Smooth muscle cell (in vitro differentiated cells): ENCODE data around the gene ADGRE1. TPM values are rescaled to one million over a fixed set of nuclear protein-coding genes. Genes with fewer than 3 reads are reported as not detected.

ENCODE experiments used
- DNase-seq: peaks from one replicate; lab custom pipeline; 2025; ENCODE audit not compliant: unreplicated experiment; lab: John Stamatoyannopoulos, UW
- H2AFZ ChIP-seq: fragments of 200-600 bp; sonication (generic); 2 replicates; pipeline ENCODE4 v1.6.0; 2016; ENCODE audit warnings: antibody characterized with exemption, low read depth, mild to moderate bottlenecking
- H3F3A ChIP-seq: fragments of 200-600 bp; sonication (generic); 2 replicates; pipeline ENCODE4 v1.6.0; 2017; ENCODE audit warnings: antibody characterized with exemption, low read depth
- H3K27ac ChIP-seq: fragments of 200-600 bp; sonication (generic); 2 replicates; pipeline ENCODE4 v1.5.1; 2016; ENCODE audit warnings: low read depth, mild to moderate bottlenecking
- H3K27me3 ChIP-seq: fragments of 200-600 bp; sonication (generic); 2 replicates; pipeline ENCODE4 v1.6.1; 2016; ENCODE audit warnings: low read depth, mild to moderate bottlenecking
- H3K36me3 ChIP-seq: fragments of 200-600 bp; sonication (generic); 2 replicates; pipeline ENCODE4 v1.5.1; 2016; ENCODE audit warnings: low read depth
- H3K4me1 ChIP-seq: fragments of 200-600 bp; sonication (generic); 2 replicates; pipeline ENCODE4 v1.5.1; 2016; ENCODE audit warnings: low read depth
- H3K4me2 ChIP-seq: fragments of 200-600 bp; sonication (generic); 2 replicates; pipeline ENCODE4 v1.6.0; 2016; ENCODE audit warnings: mild to moderate bottlenecking
- H3K4me3 ChIP-seq: fragments of 200-600 bp; sonication (generic); 2 replicates; pipeline ENCODE4 v1.5.1; 2016; ENCODE audit warnings: mild to moderate bottlenecking
- H3K79me2 ChIP-seq: fragments of 200-600 bp; sonication (generic); 2 replicates; pipeline ENCODE4 v1.6.0; 2016; ENCODE audit warnings: low read depth, mild to moderate bottlenecking
- H3K9ac ChIP-seq: fragments of 200-600 bp; sonication (generic); 2 replicates; pipeline ENCODE4 v1.6.0; 2016; ENCODE audit warnings: low read depth
- H3K9me3 ChIP-seq: fragments of 200-600 bp; sonication (generic); replicated peaks from 2 replicates; pipeline ENCODE4 v1.5.1; 2016; ENCODE audit warnings: low read depth
- H4K20me1 ChIP-seq: fragments of 200-600 bp; sonication (generic); 2 replicates; pipeline ENCODE4 v1.6.0; 2016; ENCODE audit warnings: low read depth
- WGBS: methylation state at CpG from one replicate; pipeline ENCODE4 v1.1.7; 2016; ENCODE audit warnings: low lambda C conversion rate; 5-methylcytosine and 5-hydroxymethylcytosine counted together
- polyA plus RNA-seq: library from polyadenylated mRNA; unstranded; fragments of >200 nt; fragmentation: Nextera tagmentation; extraction: Ambion mirVana; gene quantifications from 2 replicates; pipeline ENCODE4 v1.2.1, GENCODE V29; 2016
- total RNA-seq: library from RNA; depleted of rRNA; stranded (reverse); fragments of >200 nt; gene quantifications from 2 replicates; pipeline ENCODE4 v1.2.3, GENCODE V29; 2014
- TF ChIP-seq, protein P1 (sequence below): fragments of 200-600 bp; sonication (generic); IDR thresholded peaks from 2 replicates; pipeline ENCODE4 v1.5.1; 2017; ENCODE audit warnings: borderline replicate concordance, mild to moderate bottlenecking, antibody characterized with exemption; ENCODE audit not compliant: insufficient read depth, poor library complexity, severe bottlenecking

The ADGRE1 gene
- total and polyA plus RNA-seq, 2 experiments from 2014 or later: not detected

DNA sequence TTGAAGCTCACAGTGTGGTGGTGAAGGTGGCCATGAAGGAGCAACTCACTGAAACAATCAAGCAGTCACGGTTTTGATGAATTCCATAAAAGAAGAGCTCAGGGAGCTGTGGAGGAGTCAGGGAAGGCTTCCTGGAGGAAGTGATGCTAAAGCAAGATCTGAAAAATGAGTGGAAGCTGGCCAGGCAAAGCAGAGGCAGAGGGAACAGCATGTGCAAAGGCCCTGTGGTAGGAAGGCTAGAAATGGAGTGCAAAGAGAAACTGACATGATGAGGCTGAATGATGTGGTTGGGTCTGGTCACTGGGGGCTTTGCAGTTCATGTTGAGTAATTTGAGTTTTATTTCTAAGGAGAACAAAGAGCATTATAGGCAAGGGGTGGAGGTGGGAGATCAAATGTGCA lies 6.9 kb downstream of the ADGRE1 start:
- no peak overlapping the region for H3K27ac ChIP-seq
- no peak overlapping the region for H2AFZ ChIP-seq
- no peaks in the 10 kb centered on the region for H4K20me1 ChIP-seq
- DNase-seq: no peak
- H3K4me1 ChIP-seq: no peaks in the 10 kb centered on the region
- H3K79me2 ChIP-seq: no peaks in the 10 kb centered on the region
- H3K4me2 ChIP-seq: no peak overlapping the region
- no peaks in the 10 kb centered on the region for H3K27me3 ChIP-seq
- no peak overlapping the region for H3K9ac ChIP-seq
- no peaks in the 10 kb centered on the region for H3F3A ChIP-seq
- H3K36me3 ChIP-seq: no peaks in the 10 kb centered on the region
- H3K9me3 ChIP-seq: no peaks in the 10 kb centered on the region
- TF ChIP-seq, protein P1, sequence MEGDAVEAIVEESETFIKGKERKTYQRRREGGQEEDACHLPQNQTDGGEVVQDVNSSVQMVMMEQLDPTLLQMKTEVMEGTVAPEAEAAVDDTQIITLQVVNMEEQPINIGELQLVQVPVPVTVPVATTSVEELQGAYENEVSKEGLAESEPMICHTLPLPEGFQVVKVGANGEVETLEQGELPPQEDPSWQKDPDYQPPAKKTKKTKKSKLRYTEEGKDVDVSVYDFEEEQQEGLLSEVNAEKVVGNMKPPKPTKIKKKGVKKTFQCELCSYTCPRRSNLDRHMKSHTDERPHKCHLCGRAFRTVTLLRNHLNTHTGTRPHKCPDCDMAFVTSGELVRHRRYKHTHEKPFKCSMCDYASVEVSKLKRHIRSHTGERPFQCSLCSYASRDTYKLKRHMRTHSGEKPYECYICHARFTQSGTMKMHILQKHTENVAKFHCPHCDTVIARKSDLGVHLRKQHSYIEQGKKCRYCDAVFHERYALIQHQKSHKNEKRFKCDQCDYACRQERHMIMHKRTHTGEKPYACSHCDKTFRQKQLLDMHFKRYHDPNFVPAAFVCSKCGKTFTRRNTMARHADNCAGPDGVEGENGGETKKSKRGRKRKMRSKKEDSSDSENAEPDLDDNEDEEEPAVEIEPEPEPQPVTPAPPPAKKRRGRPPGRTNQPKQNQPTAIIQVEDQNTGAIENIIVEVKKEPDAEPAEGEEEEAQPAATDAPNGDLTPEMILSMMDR: no peak
- 48% methylated on average over 1 of the region's 1 CpG for WGBS
- no peak overlapping the region for H3K4me3 ChIP-seq

DNA sequence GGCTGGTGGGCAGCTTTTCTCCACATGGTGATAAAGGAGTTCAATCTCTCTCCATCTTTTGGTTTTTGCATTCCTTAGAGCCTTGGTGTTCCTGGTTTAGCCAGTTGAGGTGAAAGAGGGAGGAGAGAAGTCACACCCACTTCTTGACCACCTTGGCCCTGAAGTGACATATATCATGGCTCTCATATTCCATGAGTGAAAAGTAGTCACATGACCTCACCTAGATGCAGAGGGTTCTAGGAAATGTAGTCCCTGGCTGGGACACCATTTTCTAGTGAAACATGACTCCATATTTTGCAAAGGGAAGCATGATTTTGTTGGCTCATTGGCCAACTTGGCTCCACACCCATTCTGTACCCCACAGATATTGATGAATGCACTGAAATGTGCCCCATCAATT lies 16.1 kb downstream of the ADGRE1 start:
- no peaks in the 10 kb centered on the region for H4K20me1 ChIP-seq
- no peaks in the 10 kb centered on the region for H3K4me1 ChIP-seq
- H3K27ac ChIP-seq: no peak overlapping the region
- H2AFZ ChIP-seq: no peak overlapping the region
- TF ChIP-seq, protein P1: no peak
- DNase-seq: no peak
- H3K27me3 ChIP-seq: no peaks in the 10 kb centered on the region
- H3K79me2 ChIP-seq: no peaks in the 10 kb centered on the region
- H3K36me3 ChIP-seq: no peaks in the 10 kb centered on the region
- no peaks in the 10 kb centered on the region for H3F3A ChIP-seq
- H3K4me2 ChIP-seq: no peak overlapping the region
- no peak overlapping the region for H3K9ac ChIP-seq
- H3K4me3 ChIP-seq: no peak overlapping the region
- peaks cover 3% of the 10 kb centered on the region for H3K9me3 ChIP-seq

DNA sequence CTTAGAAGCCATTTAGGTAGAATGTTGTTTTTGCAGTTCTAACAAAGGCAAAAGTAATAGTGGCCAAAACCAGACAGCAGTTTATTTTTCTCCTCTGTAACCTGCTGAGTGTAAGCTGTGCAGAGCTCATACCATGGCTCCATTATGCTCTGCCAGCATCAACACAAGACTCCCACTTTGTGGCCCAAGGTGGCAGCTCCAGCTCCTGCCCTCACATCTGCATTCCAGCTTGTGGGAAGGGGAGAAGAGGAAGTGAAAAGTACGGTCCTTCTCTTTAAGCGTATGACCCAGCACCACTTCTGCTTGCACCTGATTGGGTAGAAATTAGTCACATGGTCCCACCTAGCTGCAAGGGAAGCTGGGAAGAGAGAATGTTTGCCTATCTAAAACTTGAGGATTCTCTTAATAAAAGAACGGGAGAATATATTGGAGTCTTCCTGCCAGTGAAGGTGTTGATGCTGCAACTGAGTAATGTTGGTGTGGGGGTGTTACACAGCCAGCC lies 19.2 kb downstream of the ADGRE1 start:
- Histone ChIP-seq H3K36me3 (no peaks in the 10 kb centered on the region), H3K27me3 (no peaks in the 10 kb centered on the region), H3K9me3 (peaks cover 3% of the 10 kb centered on the region), H3K27ac (no peak overlapping the region), H2AFZ (no peak overlapping the region), H3F3A (no peaks in the 10 kb centered on the region), H3K4me2 (no peak overlapping the region), H3K79me2 (no peaks in the 10 kb centered on the region), H4K20me1 (no peaks in the 10 kb centered on the region), H3K9ac (no peak overlapping the region), H3K4me1 (no peaks in the 10 kb centered on the region), H3K4me3 (no peak overlapping the region)
- 93% methylated on average over 3 of the region's 3 CpGs for WGBS
- no peak for DNase-seq
- TF ChIP-seq, protein P1: no peak

DNA sequence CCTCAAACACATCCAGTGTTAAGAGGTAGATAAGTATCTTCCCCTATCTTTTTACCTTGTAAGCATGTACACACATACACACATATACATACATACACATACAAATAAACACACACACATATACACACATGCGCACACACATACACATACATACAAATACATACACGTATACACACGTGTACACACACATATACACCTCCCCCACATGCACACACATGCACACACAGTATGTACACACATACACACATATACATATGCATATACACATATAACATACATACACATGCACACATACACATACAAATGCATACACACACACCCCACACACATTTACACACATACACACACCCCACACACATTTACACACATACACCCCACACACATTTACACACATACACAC lies 24.1 kb downstream of the ADGRE1 start:
- Histone ChIP-seq H3K9me3 (peaks cover 9% of the 10 kb centered on the region), H3K4me3 (no peak overlapping the region), H3F3A (no peaks in the 10 kb centered on the region), H3K79me2 (no peaks in the 10 kb centered on the region), H3K27me3 (no peaks in the 10 kb centered on the region), H2AFZ (no peak overlapping the region), H3K9ac (no peak overlapping the region), H3K27ac (no peak overlapping the region), H3K4me2 (no peak overlapping the region), H3K36me3 (no peaks in the 10 kb centered on the region), H3K4me1 (no peaks in the 10 kb centered on the region), H4K20me1 (no peaks in the 10 kb centered on the region)
- TF ChIP-seq, protein P1: no peak
- DNase-seq: no peak
- 33% methylated on average over 3 of the region's 3 CpGs for WGBS
